ENCODE results near the gene CHI3L1.

Gene CHI3L1

DNA sequence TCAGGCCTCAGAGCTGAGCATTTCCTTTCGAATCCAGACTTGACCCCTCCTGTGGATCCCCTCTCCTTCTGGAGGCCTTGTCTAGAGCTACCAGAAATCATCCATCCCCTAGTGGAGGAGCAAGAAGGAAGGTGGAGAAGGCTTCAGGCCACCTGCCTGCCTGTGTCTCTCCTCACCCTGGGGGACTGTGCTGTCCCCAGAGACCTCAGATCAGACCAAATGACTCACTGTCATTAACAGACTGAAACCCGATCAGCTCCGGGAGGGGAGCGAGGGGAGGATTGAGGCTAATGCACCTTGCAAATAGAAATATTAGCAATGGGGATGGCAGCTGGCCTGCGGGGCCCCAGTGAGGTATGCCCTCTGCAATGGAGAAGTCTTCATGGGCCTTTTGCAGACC is 12.9 kb downstream of the CHI3L1 start:
- H3K9me3 ChIP-seq (ENCODE audit: control insufficient read depth in 2 of 2, low read length in 2 of 2): no peaks in the 10 kb centered on the region
- no peaks in the 10 kb centered on the region for H3K27me3 ChIP-seq (ENCODE audit: control insufficient read depth in 1 of 2, insufficient read depth in 2 of 2, low read length in 2 of 2)
- H3K4me1 ChIP-seq (ENCODE audit: control insufficient read depth, insufficient read depth, low read length): peaks cover 2% of the 10 kb centered on the region
- H3K4me3 ChIP-seq (ENCODE audit: low read length in 2 of 2): no peak overlapping the region
- H3K9ac ChIP-seq (ENCODE audit: low read length in 2 of 2): no peak overlapping the region
- H3K36me3 ChIP-seq (ENCODE audit: control insufficient read depth in 2 of 2, insufficient read depth in 2 of 2, low read length in 2 of 2): no peaks in the 10 kb centered on the region
- H3K27ac ChIP-seq (ENCODE audit: low read length): no peak overlapping the region

DNA sequence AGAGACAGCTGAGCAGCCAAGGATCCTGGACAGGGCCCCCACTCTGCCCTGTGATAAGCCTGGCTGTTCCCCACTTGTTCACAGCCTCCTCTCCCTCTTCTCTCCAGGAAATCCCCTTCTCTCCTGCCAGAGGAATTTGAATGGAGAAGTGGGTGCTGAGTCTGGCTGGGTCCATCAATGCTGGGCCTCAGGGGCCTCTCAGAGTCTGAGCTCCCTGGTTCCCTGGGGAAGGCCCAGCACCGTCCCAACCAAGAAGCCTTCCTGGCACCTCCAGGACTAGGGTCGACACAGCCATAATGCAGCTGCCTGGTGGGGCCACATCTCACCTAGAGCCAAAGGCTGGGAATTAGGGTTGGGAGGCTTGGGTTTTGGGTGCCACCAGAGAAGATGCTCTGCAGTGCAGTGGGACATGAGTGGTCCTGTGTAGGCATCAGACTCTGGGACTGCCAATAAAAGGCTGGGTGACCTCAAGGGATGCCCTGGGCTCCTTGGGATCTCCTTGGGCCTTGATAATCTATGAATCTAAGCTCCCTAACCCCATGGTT is 13.4 kb downstream of the CHI3L1 start:
- H3K9ac ChIP-seq (ENCODE audit: low read length in 2 of 2): no peak overlapping the region
- H3K4me1 ChIP-seq (ENCODE audit: control insufficient read depth, insufficient read depth, low read length): peaks cover 2% of the 10 kb centered on the region
- no peak overlapping the region for H3K4me3 ChIP-seq (ENCODE audit: low read length in 2 of 2)
- no peaks in the 10 kb centered on the region for H3K36me3 ChIP-seq (ENCODE audit: control insufficient read depth in 2 of 2, insufficient read depth in 2 of 2, low read length in 2 of 2)
- no peaks in the 10 kb centered on the region for H3K9me3 ChIP-seq (ENCODE audit: control insufficient read depth in 2 of 2, low read length in 2 of 2)
- H3K27ac ChIP-seq (ENCODE audit: low read length): no peak overlapping the region
- H3K27me3 ChIP-seq (ENCODE audit: control insufficient read depth in 1 of 2, insufficient read depth in 2 of 2, low read length in 2 of 2): no peaks in the 10 kb centered on the region

DNA sequence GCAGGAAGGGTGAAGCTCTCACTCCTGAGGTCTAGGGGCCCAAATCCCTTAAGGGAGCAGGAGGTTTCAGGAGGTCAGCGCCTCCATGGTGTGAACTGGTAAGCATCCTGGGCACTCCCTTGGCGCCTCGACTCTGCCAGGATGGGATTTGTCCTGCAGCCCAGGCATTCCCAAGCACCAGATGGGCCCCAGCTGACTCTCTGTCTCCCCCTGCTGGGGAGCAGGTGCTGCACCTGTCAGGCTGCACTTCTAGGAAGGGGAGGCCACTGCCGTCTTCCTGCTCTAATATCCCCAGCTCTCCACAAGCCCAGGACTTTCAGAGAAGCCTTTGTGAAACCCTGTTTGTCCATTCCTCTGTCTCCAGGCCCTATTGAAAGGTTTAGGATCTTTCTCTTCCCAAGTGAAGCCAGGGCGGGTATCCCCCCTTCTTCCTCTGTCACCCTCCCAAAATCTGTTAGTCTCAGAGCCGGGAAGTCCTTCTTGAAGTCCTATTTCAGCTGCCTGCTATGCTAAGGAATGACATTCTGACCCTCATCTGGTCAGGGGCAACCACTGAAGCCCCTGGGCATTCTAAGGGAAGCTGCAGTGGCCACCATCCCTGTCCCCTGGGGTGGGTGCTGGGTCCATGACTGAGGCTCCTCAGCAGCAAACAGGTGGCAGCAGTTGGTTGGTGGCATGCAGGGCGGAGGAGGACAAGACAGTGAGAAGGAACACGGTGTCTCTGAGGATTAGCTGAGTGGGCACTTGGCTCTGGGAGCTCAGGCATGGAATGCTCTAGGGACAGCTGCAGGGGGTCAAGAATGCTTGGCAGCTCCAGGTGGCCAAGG is 14.1 kb downstream of the CHI3L1 start:
- Histone ChIP-seq H3K27ac (ENCODE audit: low read length) (no peak overlapping the region), H3K9ac (ENCODE audit: low read length in 2 of 2) (no peak overlapping the region), H3K36me3 (ENCODE audit: control insufficient read depth in 2 of 2, insufficient read depth in 2 of 2, low read length in 2 of 2) (no peaks in the 10 kb centered on the region), H3K4me3 (ENCODE audit: low read length in 2 of 2) (no peak overlapping the region), H3K27me3 (ENCODE audit: control insufficient read depth in 1 of 2, insufficient read depth in 2 of 2, low read length in 2 of 2) (no peaks in the 10 kb centered on the region), H3K4me1 (ENCODE audit: control insufficient read depth, insufficient read depth, low read length) (peaks cover 2% of the 10 kb centered on the region), H3K9me3 (ENCODE audit: control insufficient read depth in 2 of 2, low read length in 2 of 2) (no peaks in the 10 kb centered on the region)

DNA sequence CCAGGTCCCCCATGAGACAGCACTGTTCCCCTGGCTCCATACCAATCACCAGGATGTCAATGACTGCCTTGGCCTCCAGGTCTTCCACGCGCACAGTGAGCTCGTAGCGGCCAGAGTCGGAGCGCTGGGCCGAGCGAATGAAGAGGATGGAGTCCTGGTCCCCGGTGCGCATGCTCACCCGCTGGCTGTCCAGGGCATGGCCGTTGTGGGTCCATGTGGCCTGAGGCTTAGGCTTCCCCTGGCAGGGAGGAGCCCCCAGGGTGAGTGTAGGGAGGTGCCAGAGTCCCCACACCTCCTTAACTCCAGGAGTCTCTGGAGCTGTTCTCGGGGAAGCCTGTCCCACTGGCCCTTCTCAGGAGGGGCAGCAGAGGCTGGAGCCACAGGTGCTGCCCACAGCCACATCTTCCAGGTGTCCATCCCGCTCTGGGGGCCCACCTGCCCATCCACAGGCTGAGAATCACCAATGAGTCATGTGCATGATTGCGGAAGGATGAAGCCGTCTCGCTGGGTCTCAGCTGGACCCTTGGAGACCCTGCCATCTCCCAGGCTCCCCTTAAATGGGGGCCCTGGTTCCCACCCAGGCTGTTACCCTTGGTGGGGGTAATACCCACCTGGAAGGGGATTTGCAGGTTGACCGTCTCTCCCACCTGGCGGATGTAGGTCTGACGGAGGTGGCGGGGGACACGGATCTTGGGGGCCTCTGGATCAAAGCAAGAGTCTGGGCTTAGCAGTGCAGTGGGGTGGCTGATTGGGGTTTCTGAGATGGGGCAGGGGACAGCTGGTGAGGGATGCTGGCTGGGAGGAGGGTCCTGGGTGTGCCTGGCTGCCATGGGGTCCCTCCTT is 14.9 kb downstream of the CHI3L1 start:
- no peaks in the 10 kb centered on the region for H3K27me3 ChIP-seq (ENCODE audit: control insufficient read depth in 1 of 2, insufficient read depth in 2 of 2, low read length in 2 of 2)
- H3K4me3 ChIP-seq (ENCODE audit: low read length in 2 of 2): no peak overlapping the region
- H3K36me3 ChIP-seq (ENCODE audit: control insufficient read depth in 2 of 2, insufficient read depth in 2 of 2, low read length in 2 of 2): no peaks in the 10 kb centered on the region
- H3K4me1 ChIP-seq (ENCODE audit: control insufficient read depth, insufficient read depth, low read length): peaks cover 2% of the 10 kb centered on the region
- H3K9ac ChIP-seq (ENCODE audit: low read length in 2 of 2): no peak overlapping the region
- H3K9me3 ChIP-seq (ENCODE audit: control insufficient read depth in 2 of 2, low read length in 2 of 2): no peaks in the 10 kb centered on the region
- H3K27ac ChIP-seq (ENCODE audit: low read length): no peak overlapping the region

DNA sequence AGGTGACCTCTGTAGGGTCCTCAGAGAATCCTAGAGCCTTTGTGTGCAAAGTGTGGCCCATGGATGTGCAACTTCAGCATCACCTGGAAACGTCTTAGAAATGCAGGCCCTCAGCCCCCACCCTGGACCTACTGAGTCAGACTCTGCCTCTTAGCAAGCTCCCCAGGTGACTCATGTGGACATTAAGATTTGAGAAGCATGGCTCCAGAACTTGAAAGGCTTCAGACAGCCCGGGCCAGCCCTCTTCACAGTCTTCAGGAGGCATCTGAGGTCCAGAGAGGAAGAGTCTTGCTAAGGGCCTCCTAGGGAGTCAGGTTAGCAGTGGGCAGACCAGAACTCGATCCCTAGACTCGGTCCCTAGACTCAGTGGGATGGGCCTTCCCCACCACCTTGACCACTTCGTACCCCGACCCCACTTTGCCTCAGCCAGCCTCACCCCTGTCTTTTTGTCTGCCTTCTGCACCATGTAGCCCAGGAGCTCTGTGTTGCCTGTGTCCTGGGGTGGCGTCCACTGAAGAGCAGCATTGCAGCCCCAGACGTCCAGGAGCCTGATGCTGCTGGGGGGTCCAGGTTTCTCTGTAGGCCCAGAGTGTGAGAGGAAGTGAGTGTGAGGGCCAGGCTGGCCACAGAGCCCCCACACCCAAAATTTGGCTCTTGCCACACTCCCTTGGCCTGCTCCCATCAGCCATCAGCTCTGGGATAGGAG is 15.7 kb downstream of the CHI3L1 start:
- Histone ChIP-seq H3K27me3 (ENCODE audit: control insufficient read depth in 1 of 2, insufficient read depth in 2 of 2, low read length in 2 of 2) (no peaks in the 10 kb centered on the region), H3K4me1 (ENCODE audit: control insufficient read depth, insufficient read depth, low read length) (no peaks in the 10 kb centered on the region), H3K27ac (ENCODE audit: low read length) (no peak overlapping the region), H3K36me3 (ENCODE audit: control insufficient read depth in 2 of 2, insufficient read depth in 2 of 2, low read length in 2 of 2) (no peaks in the 10 kb centered on the region), H3K9ac (ENCODE audit: low read length in 2 of 2) (no peak overlapping the region), H3K9me3 (ENCODE audit: control insufficient read depth in 2 of 2, low read length in 2 of 2) (no peaks in the 10 kb centered on the region), H3K4me3 (ENCODE audit: low read length in 2 of 2) (no peak overlapping the region)

DNA sequence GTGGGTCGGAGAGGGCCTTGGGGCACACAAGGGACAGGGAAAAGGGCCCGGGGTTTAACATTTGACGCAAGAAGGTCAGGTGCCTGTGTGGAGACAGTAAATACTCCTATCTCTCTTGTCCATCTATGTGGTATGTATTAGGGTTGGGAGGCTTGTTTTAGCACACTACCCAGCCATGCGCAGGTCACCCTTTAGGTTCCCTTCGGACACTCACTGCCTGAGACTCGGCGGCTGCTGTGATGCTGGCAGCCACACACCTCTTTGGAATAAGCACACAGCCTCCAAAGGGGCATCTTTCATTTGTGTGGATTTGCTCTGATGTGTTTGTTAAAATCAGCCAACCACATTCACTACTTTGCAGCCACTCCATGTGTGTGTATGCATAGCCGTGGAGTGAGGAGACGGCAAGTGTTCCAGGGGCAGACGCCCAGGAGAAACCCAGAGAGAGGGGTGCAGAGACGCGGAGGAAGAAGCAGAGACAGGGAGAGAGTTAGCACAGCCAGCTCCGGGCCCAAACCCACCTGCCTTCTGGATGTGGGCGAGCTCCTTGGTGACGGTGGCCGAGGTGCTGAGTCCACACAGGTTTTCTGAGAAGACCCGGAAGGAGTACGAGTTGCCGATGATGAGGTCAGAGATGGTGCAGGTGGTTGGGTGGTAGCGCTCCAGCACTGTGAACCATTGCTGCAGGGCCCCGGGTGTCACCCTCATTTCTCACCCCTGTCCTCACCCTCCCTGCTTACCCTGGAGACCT is 16.6 kb downstream of the CHI3L1 start:
- H3K9me3 ChIP-seq (ENCODE audit: control insufficient read depth in 2 of 2, low read length in 2 of 2): no peaks in the 10 kb centered on the region
- no peak overlapping the region for H3K27ac ChIP-seq (ENCODE audit: low read length)
- no peaks in the 10 kb centered on the region for H3K27me3 ChIP-seq (ENCODE audit: control insufficient read depth in 1 of 2, insufficient read depth in 2 of 2, low read length in 2 of 2)

DNA sequence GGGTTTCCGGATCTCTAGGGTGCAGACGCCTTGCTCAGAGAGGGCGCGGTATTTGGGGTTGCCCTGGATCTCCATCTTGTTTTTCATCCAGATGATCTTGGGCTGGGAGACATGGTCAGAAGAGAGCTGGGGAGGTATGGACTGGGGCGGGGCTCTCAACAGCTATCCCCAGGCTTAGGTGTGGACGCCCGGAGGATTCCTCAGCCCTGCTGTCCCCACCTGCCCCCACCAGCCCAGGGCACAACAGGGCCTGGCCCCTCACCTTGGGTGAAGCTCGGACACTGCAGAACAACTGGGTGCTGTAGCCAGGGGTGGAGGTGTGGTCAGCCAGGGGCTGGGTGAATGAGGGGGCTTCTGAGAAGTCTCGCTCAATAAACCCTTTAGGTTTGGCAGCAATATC is 17.5 kb downstream of the CHI3L1 start:
- Histone ChIP-seq H3K4me3 (ENCODE audit: low read length in 2 of 2) (no peak overlapping the region), H3K27ac (ENCODE audit: low read length) (no peak overlapping the region), H3K9ac (ENCODE audit: low read length in 2 of 2) (no peak overlapping the region), H3K9me3 (ENCODE audit: control insufficient read depth in 2 of 2, low read length in 2 of 2) (no peaks in the 10 kb centered on the region), H3K4me1 (ENCODE audit: control insufficient read depth, insufficient read depth, low read length) (no peaks in the 10 kb centered on the region), H3K27me3 (ENCODE audit: control insufficient read depth in 1 of 2, insufficient read depth in 2 of 2, low read length in 2 of 2) (no peaks in the 10 kb centered on the region), H3K36me3 (ENCODE audit: control insufficient read depth in 2 of 2, insufficient read depth in 2 of 2, low read length in 2 of 2) (no peaks in the 10 kb centered on the region)

More for the DNA sequence above, 16.6 kb downstream of the CHI3L1 start:
- Histone ChIP-seq H3K4me1 (ENCODE audit: control insufficient read depth, insufficient read depth, low read length) (no peaks in the 10 kb centered on the region), H3K4me3 (ENCODE audit: low read length in 2 of 2) (no peak overlapping the region), H3K9ac (ENCODE audit: low read length in 2 of 2) (no peak overlapping the region), H3K36me3 (ENCODE audit: control insufficient read depth in 2 of 2, insufficient read depth in 2 of 2, low read length in 2 of 2) (no peaks in the 10 kb centered on the region)

DNA sequence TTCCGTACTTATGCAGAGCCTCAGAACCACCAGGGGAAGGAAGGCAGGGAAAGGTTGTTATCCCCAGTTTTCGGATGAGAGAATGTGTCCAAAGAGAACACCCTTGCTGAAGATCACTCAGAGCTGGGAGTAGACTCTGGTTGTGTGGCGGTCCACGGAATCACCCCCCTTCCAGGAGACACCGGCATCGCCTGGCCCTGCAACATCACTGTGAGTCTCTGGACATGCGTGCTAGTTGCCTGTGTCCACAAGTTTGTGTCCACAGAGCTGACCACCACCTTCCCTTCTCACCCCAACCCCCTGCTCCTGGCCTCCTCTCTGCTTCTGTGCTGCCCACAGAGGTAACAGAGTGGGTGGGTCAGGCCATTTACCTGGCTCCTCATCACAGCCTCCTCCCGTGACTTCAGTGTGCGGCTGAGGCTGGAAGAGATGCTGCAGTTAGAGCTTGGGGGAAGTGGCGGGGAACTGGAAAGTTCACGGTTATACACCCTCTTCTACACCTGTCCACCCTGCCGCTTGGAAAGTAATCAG is 18.2 kb downstream of the CHI3L1 start:
- no peak overlapping the region for H3K4me3 ChIP-seq (ENCODE audit: low read length in 2 of 2)
- H3K36me3 ChIP-seq (ENCODE audit: control insufficient read depth in 2 of 2, insufficient read depth in 2 of 2, low read length in 2 of 2): no peaks in the 10 kb centered on the region
- no peaks in the 10 kb centered on the region for H3K4me1 ChIP-seq (ENCODE audit: control insufficient read depth, insufficient read depth, low read length)
- no peak overlapping the region for H3K27ac ChIP-seq (ENCODE audit: low read length)
- no peaks in the 10 kb centered on the region for H3K9me3 ChIP-seq (ENCODE audit: control insufficient read depth in 2 of 2, low read length in 2 of 2)
- peaks cover 0 to 3% of the 10 kb centered on the region in 2 donors for H3K27me3 ChIP-seq (ENCODE audit: control insufficient read depth in 1 of 2, insufficient read depth in 2 of 2, low read length in 2 of 2)
- H3K9ac ChIP-seq (ENCODE audit: low read length in 2 of 2): no peak overlapping the region

DNA sequence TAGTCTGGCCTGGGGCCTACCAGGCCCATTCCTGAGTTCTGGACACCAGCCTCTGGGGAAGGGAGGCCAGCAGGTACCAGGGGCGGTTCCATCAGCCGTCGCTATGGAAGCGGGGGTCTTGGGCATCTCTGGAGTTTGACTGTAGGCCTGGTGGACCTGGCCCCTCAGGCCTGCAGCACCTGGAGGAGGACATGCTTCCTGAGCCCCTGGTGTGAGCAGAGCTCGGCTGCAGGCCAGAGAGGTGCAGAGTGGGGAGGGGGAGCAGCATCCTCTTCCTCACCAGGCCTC is 18.6 kb downstream of the CHI3L1 start:
- no peak overlapping the region for H3K27ac ChIP-seq (ENCODE audit: low read length)
- H3K4me3 ChIP-seq (ENCODE audit: low read length in 2 of 2): no peak overlapping the region
- no peaks in the 10 kb centered on the region for H3K9me3 ChIP-seq (ENCODE audit: control insufficient read depth in 2 of 2, low read length in 2 of 2)
- no peaks in the 10 kb centered on the region for H3K4me1 ChIP-seq (ENCODE audit: control insufficient read depth, insufficient read depth, low read length)
- H3K9ac ChIP-seq (ENCODE audit: low read length in 2 of 2): no peak overlapping the region
- no peaks in the 10 kb centered on the region for H3K36me3 ChIP-seq (ENCODE audit: control insufficient read depth in 2 of 2, insufficient read depth in 2 of 2, low read length in 2 of 2)
- peaks cover 0 to 3% of the 10 kb centered on the region in 2 donors for H3K27me3 ChIP-seq (ENCODE audit: control insufficient read depth in 1 of 2, insufficient read depth in 2 of 2, low read length in 2 of 2)
